Tibial nerve (tissue), 4 donors: ENCODE data around the gene KDM4D. TPM values are rescaled to one million over a fixed set of nuclear protein-coding genes. Genes with fewer than 3 reads are reported as not detected.
"Not testable (repeated sequence)": the region's sequence is repeated elsewhere in the genome, so short reads cannot be mapped to it uniquely, and the experiment has no call there.

Experiments used
- DNase-seq, 2 donors: peaks; one replicate each; pipeline ENCODE4 v3.0.0-alpha.2; 2019; ENCODE audit warnings: low spot score in 2 of 2
- H3K27ac ChIP-seq, 4 donors: fragments of 200-600 bp; sonication (generic) in 3 of 4; one replicate each; pipeline ENCODE4 v1.5.1; 2017 to 2019; ENCODE audit warnings: mild to moderate bottlenecking in 1 of 4
- H3K27me3 ChIP-seq, 2 donors: fragments of 200-600 bp; sonication (generic) in 1 of 2; one replicate each; pipeline versions ENCODE4 v1.5.1 to v1.6.0; 2017 to 2019
- H3K36me3 ChIP-seq, 3 donors: fragments of 200-600 bp; sonication (generic); one replicate each; pipeline ENCODE4 v1.5.1; 2018 to 2019
- H3K4me1 ChIP-seq, 4 donors: fragments of 200-600 bp; sonication (generic) in 3 of 4; one replicate each; pipeline ENCODE4 v1.5.1; 2017 to 2019
- H3K4me3 ChIP-seq, 4 donors: fragments of 200-600 bp; sonication (generic) in 3 of 4; one replicate each; pipeline ENCODE4 v1.5.1; 2017 to 2019; ENCODE audit warnings: mild to moderate bottlenecking in 1 of 4, moderate library complexity in 1 of 4
- H3K9me3 ChIP-seq, 4 donors: fragments of 200-600 bp; sonication (generic) in 3 of 4; one replicate each; pipeline ENCODE4 v1.5.1; 2017 to 2019
- EP300 ChIP-seq, 2 donors: sonication (generic); formaldehyde crosslinking; IDR thresholded peaks; one replicate each; pipeline ENCODE4 v1.6.1; 2017; ENCODE audit warnings: antibody characterized with exemption in 2 of 2, mild to moderate bottlenecking in 1 of 2
- POLR2A ChIP-seq, 2 donors: fragments of 450-650 bp; IDR thresholded peaks; one replicate each; pipeline ENCODE4 v1.6.1; 2017; ENCODE audit warnings: antibody characterized with exemption in 2 of 2, mild to moderate bottlenecking in 2 of 2, moderate library complexity in 2 of 2
- WGBS, 2 donors: methylation state at CpG; one replicate each; pipeline ENCODE4 v1.1.5; 2018; 5-methylcytosine and 5-hydroxymethylcytosine counted together
- total RNA-seq, 4 donors: library from RNA; depleted of rRNA; stranded (reverse); fragments of >200 nt; gene quantifications; one replicate each; pipeline ENCODE4 v1.1.0, GENCODE V29; 2016
- TF ChIP-seq, protein P1 (sequence below), 5 experiments: fragments of 200-600 bp in 3 of 5; fragments of 450-650 bp in 2 of 5; sonication (generic) in 3 of 5; IDR thresholded peaks; one replicate each; pipeline ENCODE4 v1.5.1; 2016 to 2019; ENCODE audit warnings: antibody characterized with exemption in 5 of 5, mild to moderate bottlenecking in 3 of 5, moderate library complexity in 2 of 5

KDM4D gene
- total RNA-seq, 4 donors from 2014 or later = 0.63 to 4.8 (median 1.3) TPM

GRCh38 chr11:95024958-95025357 lies 51.4 kb downstream of the KDM4D start, which contains the start of gene KDM4E:
TSS of gene KDM4E (plus strand) at chr11:95025258. CDS start at chr11:95025558, 300 bp downstream.
- Histone ChIP-seq H3K36me3 (no peaks in the 10 kb centered on the region), H3K4me3 (no peak within 1 kb of the TSS), H3K9me3 (no peaks in the 10 kb centered on the region), H3K27ac (no peak within 1 kb of the TSS), H3K27me3 (no peaks in the 10 kb centered on the region), H3K4me1 (no peaks in the 10 kb centered on the region)
- DNase-seq = no peak
- TF ChIP-seq POLR2A (IDR thresholded peaks at IDR 0.05) (no peak), EP300 (IDR thresholded peaks at IDR 0.05) (no peak)
- TF ChIP-seq, protein P1, sequence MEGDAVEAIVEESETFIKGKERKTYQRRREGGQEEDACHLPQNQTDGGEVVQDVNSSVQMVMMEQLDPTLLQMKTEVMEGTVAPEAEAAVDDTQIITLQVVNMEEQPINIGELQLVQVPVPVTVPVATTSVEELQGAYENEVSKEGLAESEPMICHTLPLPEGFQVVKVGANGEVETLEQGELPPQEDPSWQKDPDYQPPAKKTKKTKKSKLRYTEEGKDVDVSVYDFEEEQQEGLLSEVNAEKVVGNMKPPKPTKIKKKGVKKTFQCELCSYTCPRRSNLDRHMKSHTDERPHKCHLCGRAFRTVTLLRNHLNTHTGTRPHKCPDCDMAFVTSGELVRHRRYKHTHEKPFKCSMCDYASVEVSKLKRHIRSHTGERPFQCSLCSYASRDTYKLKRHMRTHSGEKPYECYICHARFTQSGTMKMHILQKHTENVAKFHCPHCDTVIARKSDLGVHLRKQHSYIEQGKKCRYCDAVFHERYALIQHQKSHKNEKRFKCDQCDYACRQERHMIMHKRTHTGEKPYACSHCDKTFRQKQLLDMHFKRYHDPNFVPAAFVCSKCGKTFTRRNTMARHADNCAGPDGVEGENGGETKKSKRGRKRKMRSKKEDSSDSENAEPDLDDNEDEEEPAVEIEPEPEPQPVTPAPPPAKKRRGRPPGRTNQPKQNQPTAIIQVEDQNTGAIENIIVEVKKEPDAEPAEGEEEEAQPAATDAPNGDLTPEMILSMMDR (IDR thresholded peaks at IDR 0.05) = no peak
- WGBS, 2 donors = 59 to 77% methylated on average over 1 of the region's 1 CpG

DNA sequence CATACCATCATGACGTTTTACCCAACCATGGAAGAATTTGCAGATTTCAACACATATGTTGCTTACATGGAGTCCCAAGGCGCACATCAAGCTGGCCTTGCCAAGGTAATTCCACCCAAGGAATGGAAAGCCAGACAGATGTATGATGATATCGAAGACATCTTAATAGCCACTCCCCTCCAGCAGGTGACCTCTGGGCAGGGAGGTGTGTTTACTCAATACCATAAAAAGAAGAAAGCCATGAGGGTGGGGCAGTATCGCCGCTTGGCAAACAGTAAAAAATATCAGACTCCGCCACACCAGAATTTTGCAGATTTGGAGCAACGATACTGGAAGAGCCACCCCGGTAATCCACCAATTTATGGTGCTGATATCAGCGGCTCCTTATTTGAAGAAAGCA lies 52.1 kb downstream of the KDM4D start:
- H3K27me3 ChIP-seq, DNase-seq, H3K9me3 ChIP-seq, H3K4me1 ChIP-seq, H3K4me3 ChIP-seq, H3K27ac ChIP-seq, H3K36me3 ChIP-seq: not testable (repeated sequence)
- WGBS, 2 donors = 79 to 83% methylated on average over 6 to 8 of the region's 9 CpGs

- 66 to 70% methylated on average over 3 of the region's 3 CpGs for WGBS, 2 donors
- no peaks in the 10 kb centered on the region for H3K4me1 ChIP-seq
- no peak for DNase-seq
- no peaks in the 10 kb centered on the region for H3K36me3 ChIP-seq
- H3K27ac ChIP-seq = no peak overlapping the region
- no peak overlapping the region for H3K4me3 ChIP-seq
- no peaks in the 10 kb centered on the region for H3K9me3 ChIP-seq
- TF ChIP-seq, protein P1 (IDR thresholded peaks at IDR 0.05) = no peak
- TF ChIP-seq EP300 (IDR thresholded peaks at IDR 0.05) (no peak), POLR2A (IDR thresholded peaks at IDR 0.05) (no peak)
- no peaks in the 10 kb centered on the region for H3K27me3 ChIP-seq
Measured at GRCh38 chr11:95028357-95028756, 54.8 kb downstream of the KDM4D start.

DNA sequence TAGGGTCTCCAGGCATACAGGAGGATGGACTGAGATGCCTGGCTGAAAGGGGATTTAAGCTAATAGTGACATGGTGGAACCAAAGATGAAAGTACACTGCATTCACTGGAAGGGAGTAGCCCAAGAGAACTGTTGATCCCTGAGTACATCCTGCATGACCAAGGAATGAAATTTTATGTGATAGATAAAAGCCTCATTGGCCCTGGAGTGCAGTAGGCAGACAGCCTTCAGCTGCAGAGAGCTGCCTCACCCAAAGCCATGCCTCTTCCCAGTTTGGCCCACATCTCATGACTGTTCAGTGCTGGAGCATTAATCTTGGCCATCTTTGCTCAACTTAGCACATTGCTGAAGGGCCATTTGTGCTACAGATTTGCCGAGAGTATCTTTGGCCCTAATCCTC lies 59.5 kb downstream of the KDM4D start:
- H3K27me3 ChIP-seq = peaks cover 0 to 16% of the 10 kb centered on the region in 2 donors
- TF ChIP-seq EP300 (IDR thresholded peaks at IDR 0.05) (no peak), POLR2A (IDR thresholded peaks at IDR 0.05) (no peak)
- TF ChIP-seq, protein P1 (IDR thresholded peaks at IDR 0.05) = no peak

DNA sequence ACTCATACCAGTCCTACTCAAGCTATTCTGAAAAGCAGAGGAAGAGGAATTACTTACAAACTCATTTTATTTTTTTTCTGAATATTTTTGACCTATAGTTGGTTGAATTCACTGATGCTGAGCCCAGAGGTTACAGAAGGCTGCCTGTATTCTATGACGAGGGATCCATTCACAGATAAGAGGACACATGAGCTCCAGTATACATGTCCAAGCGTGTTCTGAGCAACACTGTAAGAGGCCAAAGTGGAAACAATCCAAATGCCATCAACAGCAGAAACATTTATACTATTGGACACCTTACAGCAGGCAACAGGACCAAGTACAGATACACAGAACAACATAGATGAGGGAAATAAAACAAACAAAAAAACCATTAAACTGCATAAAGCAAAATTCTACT lies 61.8 kb downstream of the KDM4D start:
- no peak for DNase-seq
- Histone ChIP-seq H3K4me3 (no peak overlapping the region), H3K36me3 (no peaks in the 10 kb centered on the region), H3K4me1 (no peaks in the 10 kb centered on the region), H3K9me3 (no peaks in the 10 kb centered on the region), H3K27ac (no peak overlapping the region), H3K27me3 (peaks cover 0 to 16% of the 10 kb centered on the region in 2 donors)
- TF ChIP-seq, protein P1 (IDR thresholded peaks at IDR 0.05) = no peak
- TF ChIP-seq POLR2A (IDR thresholded peaks at IDR 0.05) (no peak), EP300 (IDR thresholded peaks at IDR 0.05) (no peak)
- WGBS, 2 donors = 75 to 79% methylated on average over 2 of the region's 2 CpGs

More for the DNA sequence above, 59.5 kb downstream of the KDM4D start:
- no peak for DNase-seq
- Histone ChIP-seq H3K9me3 (no peaks in the 10 kb centered on the region), H3K4me1 (no peaks in the 10 kb centered on the region), H3K4me3 (no peak overlapping the region), H3K27ac (no peak overlapping the region), H3K36me3 (no peaks in the 10 kb centered on the region)
- WGBS, 2 donors = 64 to 89% methylated on average over 1 of the region's 1 CpG

DNA sequence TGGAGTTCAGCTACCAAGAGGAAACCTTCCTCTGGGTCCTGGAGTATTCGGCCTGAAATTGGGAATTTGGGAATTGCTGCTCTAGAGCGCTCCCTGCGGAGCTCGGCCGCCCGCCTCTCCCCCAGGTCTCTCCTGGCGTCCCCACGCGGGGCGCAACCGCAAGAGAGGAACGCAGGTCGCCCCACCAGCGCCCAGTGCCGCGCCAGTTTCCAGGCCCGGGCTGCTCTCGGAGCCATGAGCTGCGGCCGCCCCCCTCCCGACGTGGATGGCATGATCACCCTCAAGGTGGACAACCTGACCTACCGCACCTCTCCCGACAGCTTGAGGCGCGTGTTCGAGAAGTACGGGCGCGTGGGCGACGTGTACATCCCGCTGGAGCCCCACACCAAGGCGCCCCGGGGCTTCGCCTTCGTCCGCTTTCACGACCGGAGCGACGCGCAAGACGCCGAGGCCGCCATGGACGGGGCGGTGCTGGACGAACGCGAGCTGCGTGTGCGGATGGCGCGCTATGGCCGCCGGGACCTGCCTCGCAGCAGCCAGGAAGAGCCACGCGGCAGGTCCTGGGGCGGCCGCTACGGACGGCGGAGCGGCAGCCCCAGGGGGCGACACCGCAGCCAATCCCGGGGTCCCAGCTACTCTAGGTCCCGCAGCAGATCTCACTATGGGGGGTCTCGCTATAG lies 64.0 kb downstream of the KDM4D start:
- DNase-seq, H3K4me1 ChIP-seq, H3K9me3 ChIP-seq, H3K36me3 ChIP-seq, H3K27ac ChIP-seq: not testable (repeated sequence)
- WGBS, 2 donors = 26 to 42% methylated on average over 25 to 39 of the region's 71 CpGs
- Histone ChIP-seq H3K27me3 (peaks cover 0 to 16% of the 10 kb centered on the region in 2 donors), H3K4me3 (peak overlapping the region in 3 of 4 donors; percentile 0 to 47 (median 27))
